ENCODE results near the gene CBX4.
A peak's percentile ranks its signal among the peaks of the same experiment; 100 is the strongest.

GRCh38 chr17:79836972-79837887 lies 2.0 kb downstream of the CBX4 start:
- TF ChIP-seq CTCF (IDR thresholded peaks at IDR 0.05) (peak in 1 of 5 experiments; percentile 24), POLR2A (IDR thresholded peaks at IDR 0.05) (no peak)
